Kidney epithelial cell (primary cell): ENCODE results near the gene CYP2W1. TPM values are rescaled to one million over a fixed set of nuclear protein-coding genes. Genes with fewer than 3 reads are reported as not detected.

Experiments
- DNase-seq: peaks from one replicate; pipeline ENCODE4 v3.0.0-alpha.2; 2010; ENCODE audit warnings: low read depth
- H3K27me3 ChIP-seq: 2 replicates; pipeline ENCODE4 v1.6.0; 2011; ENCODE audit warnings: low read length; ENCODE audit not compliant: control insufficient read depth, insufficient read depth
- H3K36me3 ChIP-seq: 2 replicates; pipeline ENCODE4 v1.5.1; 2011; ENCODE audit warnings: low read length; ENCODE audit not compliant: control insufficient read depth, insufficient read depth
- H3K4me3 ChIP-seq: 2 replicates; pipeline ENCODE4 v1.5.1; 2011; ENCODE audit warnings: low read depth, mild to moderate bottlenecking, control low read depth, low read length
- CTCF ChIP-seq: IDR thresholded peaks from 2 replicates; pipeline ENCODE4 v1.5.1; 2011; ENCODE audit warnings: mild to moderate bottlenecking, moderate library complexity, low read length, control low read depth, inconsistent platforms; ENCODE audit not compliant: insufficient read depth, poor library complexity, severe bottlenecking
- total RNA-seq: library from RNA; depleted of rRNA; stranded (reverse); fragments of >200 nt; gene quantifications from 2 replicates; pipeline ENCODE4 v1.2.3, GENCODE V29; 2015

CYP2W1 gene
- total RNA-seq, 1 donor from 2014 or later, result not detected

- Histone ChIP-seq H3K27me3 (no peaks in the 10 kb centered on the region), H3K4me3 (no peak overlapping the region), H3K36me3 (no peaks in the 10 kb centered on the region)
- no peak for DNase-seq
- TF ChIP-seq CTCF, result no peak
These were observed 33.9 kb downstream of the CYP2W1 start for GRCh38 chr7:1016577-1017531.

GRCh38 chr7:1017586-1018333, 34.8 kb downstream of the CYP2W1 start:
- Histone ChIP-seq H3K36me3 (no peaks in the 10 kb centered on the region), H3K27me3 (no peaks in the 10 kb centered on the region), H3K4me3 (no peak overlapping the region)
- TF ChIP-seq CTCF, result no peak
- no peak for DNase-seq

GRCh38 chr7:1018334-1018695, 35.3 kb downstream of the CYP2W1 start:
- Histone ChIP-seq H3K4me3 (no peak overlapping the region), H3K36me3 (no peaks in the 10 kb centered on the region), H3K27me3 (no peaks in the 10 kb centered on the region)
- TF ChIP-seq CTCF, result no peak
- no peak for DNase-seq

- TF ChIP-seq CTCF, result no peak
- H3K27me3 ChIP-seq, result no peaks in the 10 kb centered on the region
- no peak overlapping the region for H3K4me3 ChIP-seq
- no peaks in the 10 kb centered on the region for H3K36me3 ChIP-seq
- DNase-seq, result no peak
These were observed 36.3 kb downstream of the CYP2W1 start for GRCh38 chr7:1019255-1019785.

- H3K36me3 ChIP-seq, result no peaks in the 10 kb centered on the region
These were observed 37.0 kb downstream of the CYP2W1 start for GRCh38 chr7:1019789-1020610.

More at GRCh38 chr7:1019789-1020610, 37.0 kb downstream of the CYP2W1 start:
- Histone ChIP-seq H3K4me3 (no peak overlapping the region), H3K27me3 (no peaks in the 10 kb centered on the region)
- TF ChIP-seq CTCF, result no peak
- DNase-seq, result no peak
